Left colon (tissue), 2 donors: Measurements from ENCODE around the gene MPRIP. TPM values are rescaled to one million over a fixed set of nuclear protein-coding genes. Genes with fewer than 3 reads are reported as not detected.
"Not testable (repeated sequence)": the region's sequence is repeated elsewhere in the genome, so short reads cannot be mapped to it uniquely, and the experiment has no call there.

Experiments used
- ATAC-seq: fragments of 200-7000 bp; cut with Tn5 transposase; one replicate; pipeline ENCODE4 v1.9.1; 2020; ENCODE audit warnings: mild to moderate bottlenecking, moderate library complexity
- DNase-seq, 2 donors: peaks; one replicate each; pipeline ENCODE4 v3.0.0-alpha.2; 2020
- intact Hi-C, 2 donors: fragments of 100-400 bp; cut with DNase I in 1 of 2; cut with micrococcal nuclease in 1 of 2; formaldehyde crosslinking; loops; one replicate each; pipeline versions ENCODE4 v1.11.2 to v1.14.0; 2022; cut with DNase I, micrococcal nuclease
- total RNA-seq, 2 donors: library from RNA; stranded (reverse); fragmentation: NEBNext Ultra II Directional; extraction: Animal tissue kit (Norgen Biotek cat#: 25700); gene quantifications; one replicate each; pipeline ENCODE4 v1.2.1, GENCODE V29; 2021
- donor health status: DM: no; HTN: no; CAD: no.
- donor health status: DM: yes; HTN: yes; CAD: no.

MPRIP gene
- total RNA-seq, 2 donors from 2014 or later: 160 to 169 TPM

GRCh38 chr17:17176341-17176740, 134.1 kb downstream of the MPRIP start:
- ATAC-seq (no peak), DNase-seq (no peak)
- intact Hi-C loops: no loop called here

GRCh38 chr17:17177176-17177575, 134.9 kb downstream of the MPRIP start:
- no peak for DNase-seq
- intact Hi-C loops: no loop called here
- no peak for ATAC-seq

GRCh38 chr17:17179371-17179827, 137.1 kb downstream of the MPRIP start:
- intact Hi-C loops: no loop called here
- no peak for DNase-seq
- ATAC-seq: no peak

- DNase-seq (no peak), ATAC-seq (no peak)
- intact Hi-C loops: no loop called here
These were observed 137.9 kb downstream of the MPRIP start for GRCh38 chr17:17180141-17180603.

- intact Hi-C loops: no loop called here
- ATAC-seq: no peak
- no peak for DNase-seq
These were observed 138.7 kb downstream of the MPRIP start for GRCh38 chr17:17180741-17181525.

GRCh38 chr17:17181666-17182597, 139.7 kb downstream of the MPRIP start:
- DNase-seq (no peak), ATAC-seq (no peak)
- intact Hi-C loops: no loop called here

- DNase-seq (no peak), ATAC-seq (no peak)
These were observed 140.4 kb downstream of the MPRIP start for GRCh38 chr17:17182598-17183136.

GRCh38 chr17:17183744-17184143, 141.5 kb downstream of the MPRIP start:
- intact Hi-C loops: no loop called here
- DNase-seq: no peak
- ATAC-seq: no peak

More at GRCh38 chr17:17182598-17183136, 140.4 kb downstream of the MPRIP start:
- intact Hi-C loops: no loop called here

- intact Hi-C loops, DNase-seq: not testable (repeated sequence)
- peak; percentile 12 for ATAC-seq
These were observed 142.9 kb downstream of the MPRIP start for GRCh38 chr17:17184985-17185757.

- intact Hi-C loops: no loop called here
- peak in 1 of 2 donors; percentile 19 for DNase-seq
- ATAC-seq: peak; percentile 58
These were observed 143.8 kb downstream of the MPRIP start for GRCh38 chr17:17186051-17186450.

GRCh38 chr17:17186551-17187505, 144.6 kb downstream of the MPRIP start:
- DNase-seq: no peak
- intact Hi-C loops: no loop called here
- ATAC-seq: no peak

- intact Hi-C loops: no loop called here
- no peak for DNase-seq
- ATAC-seq: no peak
These were observed 146.3 kb downstream of the MPRIP start for GRCh38 chr17:17188586-17188985.

GRCh38 chr17:17189559-17189958, 147.3 kb downstream of the MPRIP start:
- ATAC-seq (no peak), DNase-seq (no peak)
- intact Hi-C loops: no loop called here

GRCh38 chr17:17190188-17190587, 147.9 kb downstream of the MPRIP start:
- DNase-seq (no peak), ATAC-seq (no peak)
- intact Hi-C loops: no loop called here

- DNase-seq (no peak), ATAC-seq (peak; percentile 17)
- intact Hi-C loops: no loop called here
These were observed 149.1 kb downstream of the MPRIP start for GRCh38 chr17:17191346-17191792.

- ATAC-seq (no peak), DNase-seq (no peak)
- intact Hi-C loops: no loop called here
These were observed 149.7 kb downstream of the MPRIP start for GRCh38 chr17:17191961-17192381.

GRCh38 chr17:17195466-17195865, 153.2 kb downstream of the MPRIP start:
- ATAC-seq, DNase-seq, intact Hi-C loops: not testable (repeated sequence)
